IPS-18a (cell line): ENCODE measurements around the gene CUTA.
"Not testable (repeated sequence)": the region's sequence is repeated elsewhere in the genome, so short reads cannot be mapped to it uniquely, and the experiment has no call there.

ENCODE experiments used
- H3K27ac ChIP-seq: one replicate; pipeline ENCODE4 v1.5.1; 2013; ENCODE audit warnings: low read length
- H3K27me3 ChIP-seq: one replicate; pipeline ENCODE4 v1.6.1; 2013; ENCODE audit warnings: mild to moderate bottlenecking, low read length; ENCODE audit not compliant: control insufficient read depth, insufficient read depth
- H3K36me3 ChIP-seq: one replicate; pipeline ENCODE4 v1.6.1; 2013; ENCODE audit warnings: low read depth, low read length; ENCODE audit not compliant: control insufficient read depth
- H3K4me1 ChIP-seq: one replicate; pipeline ENCODE4 v1.6.1; 2013; ENCODE audit warnings: low read depth, low read length; ENCODE audit not compliant: control insufficient read depth
- H3K4me3 ChIP-seq: one replicate; pipeline ENCODE4 v1.5.1; 2013; ENCODE audit warnings: low read length
- H3K9ac ChIP-seq: one replicate; pipeline ENCODE4 v1.6.1; 2013; ENCODE audit warnings: mild to moderate bottlenecking, low read length, moderate library complexity
- H3K9me3 ChIP-seq: one replicate; pipeline ENCODE4 v1.6.1; 2013; ENCODE audit warnings: low read depth, low read length; ENCODE audit not compliant: control insufficient read depth

Gene CUTA

GRCh38 chr6:33390767-33391277 is 27.1 kb downstream of the CUTA start:
- H3K36me3 ChIP-seq, result peaks cover 3% of the 10 kb centered on the region
- H3K9ac ChIP-seq, result peak overlapping the region; percentile 64
- no peaks in the 10 kb centered on the region for H3K27me3 ChIP-seq
- H3K27ac ChIP-seq, result peak overlapping the region; percentile 85
- peaks cover 8% of the 10 kb centered on the region for H3K4me1 ChIP-seq
- no peaks in the 10 kb centered on the region for H3K9me3 ChIP-seq
- H3K4me3 ChIP-seq, result peak overlapping the region; percentile 54

- Histone ChIP-seq H3K9ac (no peak overlapping the region), H3K27ac (no peak overlapping the region), H3K4me3 (no peak overlapping the region), H3K4me1 (peaks cover 8% of the 10 kb centered on the region), H3K9me3 (no peaks in the 10 kb centered on the region), H3K27me3 (no peaks in the 10 kb centered on the region), H3K36me3 (peaks cover 3% of the 10 kb centered on the region)
Observed at GRCh38 chr6:33390173-33390572, 27.7 kb downstream of the CUTA start.

GRCh38 chr6:33384581-33385020 is 33.3 kb downstream of the CUTA start:
- Histone ChIP-seq H3K9me3 (no peaks in the 10 kb centered on the region), H3K27ac (no peak overlapping the region)

GRCh38 chr6:33383427-33384185 is 34.3 kb downstream of the CUTA start:
- Histone ChIP-seq H3K36me3 (no peaks in the 10 kb centered on the region), H3K4me1 (no peaks in the 10 kb centered on the region), H3K27ac (no peak overlapping the region), H3K27me3 (no peaks in the 10 kb centered on the region), H3K9ac (no peak overlapping the region), H3K9me3 (no peaks in the 10 kb centered on the region), H3K4me3 (no peak overlapping the region)

More at GRCh38 chr6:33384581-33385020, 33.3 kb downstream of the CUTA start:
- Histone ChIP-seq H3K36me3 (no peaks in the 10 kb centered on the region), H3K27me3 (no peaks in the 10 kb centered on the region), H3K4me1 (no peaks in the 10 kb centered on the region), H3K4me3 (no peak overlapping the region), H3K9ac (no peak overlapping the region)

GRCh38 chr6:33380272-33380981 is 37.5 kb downstream of the CUTA start:
- Histone ChIP-seq H3K27me3 (no peaks in the 10 kb centered on the region), H3K9me3 (no peaks in the 10 kb centered on the region), H3K4me3 (no peak overlapping the region), H3K27ac (no peak overlapping the region), H3K9ac (no peak overlapping the region), H3K4me1 (no peaks in the 10 kb centered on the region), H3K36me3 (no peaks in the 10 kb centered on the region)

- H3K4me1 ChIP-seq, H3K9ac ChIP-seq, H3K9me3 ChIP-seq, H3K36me3 ChIP-seq, H3K4me3 ChIP-seq, H3K27ac ChIP-seq, H3K27me3 ChIP-seq: not testable (repeated sequence)
Observed at GRCh38 chr6:33379184-33379583, 38.7 kb downstream of the CUTA start.

- H3K9me3 ChIP-seq, result no peaks in the 10 kb centered on the region
- H3K27ac ChIP-seq, result no peak overlapping the region
- H3K4me3 ChIP-seq, result no peak overlapping the region
- H3K36me3 ChIP-seq, result no peaks in the 10 kb centered on the region
- no peak overlapping the region for H3K9ac ChIP-seq
- H3K27me3 ChIP-seq, result no peaks in the 10 kb centered on the region
- no peaks in the 10 kb centered on the region for H3K4me1 ChIP-seq
Observed at GRCh38 chr6:33377171-33377570, 40.7 kb downstream of the CUTA start.

- Histone ChIP-seq H3K9ac (no peak overlapping the region), H3K27ac (no peak overlapping the region), H3K4me3 (no peak overlapping the region)
Observed at GRCh38 chr6:33375143-33375671, 42.7 kb downstream of the CUTA start.

GRCh38 chr6:33373960-33374910 is 43.7 kb downstream of the CUTA start:
- H3K4me1 ChIP-seq, result no peaks in the 10 kb centered on the region
- H3K9ac ChIP-seq, result no peak overlapping the region
- no peak overlapping the region for H3K4me3 ChIP-seq
- no peaks in the 10 kb centered on the region for H3K36me3 ChIP-seq
- H3K27ac ChIP-seq, result no peak overlapping the region
- H3K9me3 ChIP-seq, result no peaks in the 10 kb centered on the region
- no peaks in the 10 kb centered on the region for H3K27me3 ChIP-seq

More at GRCh38 chr6:33375143-33375671, 42.7 kb downstream of the CUTA start:
- H3K4me1 ChIP-seq, result no peaks in the 10 kb centered on the region
- H3K9me3 ChIP-seq, result no peaks in the 10 kb centered on the region
- H3K36me3 ChIP-seq, result no peaks in the 10 kb centered on the region
- no peaks in the 10 kb centered on the region for H3K27me3 ChIP-seq

- H3K9ac ChIP-seq, result no peak overlapping the region
- H3K27ac ChIP-seq, result no peak overlapping the region
- no peaks in the 10 kb centered on the region for H3K36me3 ChIP-seq
- no peaks in the 10 kb centered on the region for H3K27me3 ChIP-seq
- H3K9me3 ChIP-seq, result no peaks in the 10 kb centered on the region
- H3K4me1 ChIP-seq, result no peaks in the 10 kb centered on the region
- no peak overlapping the region for H3K4me3 ChIP-seq
Observed at GRCh38 chr6:33372526-33373123, 45.3 kb downstream of the CUTA start.
